Caco-2 (cell line): ENCODE measurements around the gene ZNF565. TPM values are rescaled to one million over a fixed set of nuclear protein-coding genes. Genes with fewer than 3 reads are reported as not detected.

Source experiments
- BruUV-seq: library from RNA; stranded (reverse); fragments of 400-500 nt; replicated peaks from 2 replicates; lab custom pipeline; 2021; lab: Mats Ljungman, UMichigan
- CTCF ChIA-PET: fragments of 300-600 bp; sonication (Branson Sonifier 250); formaldehyde crosslinking; loops from one replicate; lab custom pipeline; 2022; ENCODE audit warnings: antibody characterized with exemption; lab: Charles Lee
- POLR2A ChIA-PET: fragments of 300-600 bp; sonication (Branson Sonifier 250); formaldehyde crosslinking; loops from one replicate; lab custom pipeline; 2022; ENCODE audit warnings: antibody characterized with exemption; lab: Charles Lee
- DNase-seq, 2 experiments: peaks; one replicate each; pipeline versions ENCODE4 v3.0.0 to v3.0.0-alpha.2; 2020 to 2022
- H3K27me3 ChIP-seq: replicated peaks from 2 replicates; pipeline ENCODE4 v1.6.0; 2011; ENCODE audit warnings: low read length; ENCODE audit not compliant: control insufficient read depth, insufficient read depth
- H3K36me3 ChIP-seq: 2 replicates; pipeline ENCODE4 v1.5.1; 2011; ENCODE audit warnings: low read length; ENCODE audit not compliant: control insufficient read depth, insufficient read depth
- H3K4me1 ChIP-seq: fragments of 250-450 bp; sonication (Bioruptor Pico); 2 replicates; pipeline ENCODE4 v1.5.1; 2020; ENCODE audit warnings: mild to moderate bottlenecking
- H3K4me3 ChIP-seq: 2 replicates; pipeline ENCODE4 v1.5.1; 2011; ENCODE audit warnings: low read depth, mild to moderate bottlenecking, control low read depth, low read length
- H3K9me3 ChIP-seq: fragments of 250-450 bp; sonication (Bioruptor Pico); 2 replicates; pipeline ENCODE4 v1.5.1; 2020; ENCODE audit warnings: mild to moderate bottlenecking, moderate library complexity
- H3K27ac Mint-ChIP-seq: one replicate; pipeline ENCODE4 v1.8.0; 2022; ENCODE audit warnings: mixed read lengths; ENCODE audit not compliant: unreplicated experiment
- H3K27me3 Mint-ChIP-seq: one replicate; pipeline ENCODE4 v1.8.0; 2022; ENCODE audit warnings: mixed read lengths; ENCODE audit not compliant: insufficient read depth, unreplicated experiment
- H3K36me3 Mint-ChIP-seq: one replicate; pipeline ENCODE4 v1.8.0; 2022; ENCODE audit warnings: mild to moderate bottlenecking, mixed read lengths; ENCODE audit not compliant: insufficient read depth, unreplicated experiment
- H3K4me1 Mint-ChIP-seq: one replicate; pipeline ENCODE4 v1.8.0; 2022; ENCODE audit warnings: low read depth, mixed read lengths; ENCODE audit not compliant: unreplicated experiment
- H3K4me3 Mint-ChIP-seq: one replicate; pipeline ENCODE4 v1.8.0; 2022; ENCODE audit warnings: mild to moderate bottlenecking, moderate library complexity, mixed read lengths; ENCODE audit not compliant: unreplicated experiment
- H3K9me3 Mint-ChIP-seq: one replicate; pipeline ENCODE4 v1.8.0; 2022; ENCODE audit warnings: mixed read lengths; ENCODE audit not compliant: unreplicated experiment
- intact Hi-C: fragments of 100-400 bp; cut with micrococcal nuclease; formaldehyde crosslinking; loops from one replicate; pipeline ENCODE4 v1.10.0; 2022; ENCODE audit not compliant: unreplicated experiment
- total RNA-seq: library from RNA; stranded (reverse); gene quantifications from 2 replicates; pipeline ENCODE4 v1.2.3, GENCODE V29; 2022
- TF ChIP-seq, protein P1 (sequence below), 2 experiments: fragments of 200-600 bp in 1 of 2; IDR thresholded peaks; 1 replicate in 1 of 2; 2 replicates in 1 of 2; pipeline versions ENCODE4 v1.5.1 to v1.8.0; 2011 to 2022; ENCODE audit warnings: antibody characterized with exemption in 1 of 2, control low read depth in 1 of 2, inconsistent platforms in 1 of 2, low read depth in 1 of 2, low read length in 1 of 2, mild to moderate bottlenecking in 1 of 2, moderate library complexity in 1 of 2; ENCODE audit not compliant: insufficient read depth in 1 of 2, severe bottlenecking in 1 of 2, unreplicated experiment in 1 of 2

The ZNF565 gene
- total RNA-seq, 1 experiment from 2014 or later, result 3.8 TPM

DNA sequence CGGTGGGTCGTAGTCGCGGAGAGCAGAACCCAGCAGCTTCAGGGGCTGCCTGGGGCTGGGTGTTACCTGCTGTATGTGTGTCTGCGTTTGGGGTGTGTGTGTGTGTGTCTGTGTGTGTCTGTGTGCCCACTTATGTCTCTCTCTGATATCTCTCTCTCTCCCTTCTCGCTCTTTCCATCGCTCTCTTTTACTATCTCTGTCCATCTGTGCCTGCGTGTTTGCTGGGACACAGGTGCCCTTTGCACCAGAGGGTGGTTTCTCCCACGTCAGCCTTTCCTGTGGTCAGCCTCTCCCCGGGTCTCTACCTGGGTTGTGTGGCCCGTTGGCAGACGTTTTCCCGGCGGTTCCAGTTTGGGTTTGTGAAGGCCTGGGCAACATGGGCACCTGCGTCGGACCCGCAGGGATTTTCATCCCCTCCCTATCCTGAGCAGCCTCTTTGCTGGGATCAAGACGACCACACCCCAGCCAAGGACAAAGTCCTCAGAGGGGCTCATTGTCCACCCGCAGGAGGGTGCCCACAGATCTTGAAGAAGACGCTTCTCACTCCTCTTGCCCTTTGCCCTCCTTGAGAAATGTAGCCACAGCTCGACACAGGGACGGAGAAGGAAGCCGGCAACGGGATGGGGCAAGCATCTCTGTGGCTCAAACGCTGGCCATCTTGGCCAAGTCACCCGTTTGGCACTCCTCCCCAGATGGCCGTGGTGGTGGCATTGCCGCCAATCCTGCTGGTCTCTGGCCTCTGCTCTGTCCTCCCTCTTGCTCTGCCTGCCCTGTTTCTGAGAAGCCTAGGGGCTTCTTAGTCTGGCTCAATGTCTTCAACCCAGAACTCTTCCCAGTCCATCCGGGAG is 43.8 kb upstream of the ZNF565 start:
- Histone ChIP-seq H3K9me3 (no peaks in the 10 kb centered on the region), H3K4me3 (no peak overlapping the region), H3K36me3 (no peaks in the 10 kb centered on the region), H3K4me1 (no peaks in the 10 kb centered on the region), H3K27me3 (no peaks in the 10 kb centered on the region)
- H3K27ac Mint-ChIP-seq, result no peak overlapping the region
- intact Hi-C loops, result no loop called here
- DNase-seq, result no peak
- peaks cover 2% of the 10 kb centered on the region for H3K27me3 Mint-ChIP-seq
- no peaks in the 10 kb centered on the region for H3K4me1 Mint-ChIP-seq
- H3K36me3 Mint-ChIP-seq, result no peaks in the 10 kb centered on the region
- no peak overlapping the region for H3K4me3 Mint-ChIP-seq
- TF ChIP-seq, protein P1, sequence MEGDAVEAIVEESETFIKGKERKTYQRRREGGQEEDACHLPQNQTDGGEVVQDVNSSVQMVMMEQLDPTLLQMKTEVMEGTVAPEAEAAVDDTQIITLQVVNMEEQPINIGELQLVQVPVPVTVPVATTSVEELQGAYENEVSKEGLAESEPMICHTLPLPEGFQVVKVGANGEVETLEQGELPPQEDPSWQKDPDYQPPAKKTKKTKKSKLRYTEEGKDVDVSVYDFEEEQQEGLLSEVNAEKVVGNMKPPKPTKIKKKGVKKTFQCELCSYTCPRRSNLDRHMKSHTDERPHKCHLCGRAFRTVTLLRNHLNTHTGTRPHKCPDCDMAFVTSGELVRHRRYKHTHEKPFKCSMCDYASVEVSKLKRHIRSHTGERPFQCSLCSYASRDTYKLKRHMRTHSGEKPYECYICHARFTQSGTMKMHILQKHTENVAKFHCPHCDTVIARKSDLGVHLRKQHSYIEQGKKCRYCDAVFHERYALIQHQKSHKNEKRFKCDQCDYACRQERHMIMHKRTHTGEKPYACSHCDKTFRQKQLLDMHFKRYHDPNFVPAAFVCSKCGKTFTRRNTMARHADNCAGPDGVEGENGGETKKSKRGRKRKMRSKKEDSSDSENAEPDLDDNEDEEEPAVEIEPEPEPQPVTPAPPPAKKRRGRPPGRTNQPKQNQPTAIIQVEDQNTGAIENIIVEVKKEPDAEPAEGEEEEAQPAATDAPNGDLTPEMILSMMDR (IDR thresholded peaks at IDR 0.05; ENCODE audit: insufficient read depth in 1 of 2, low read depth in 1 of 2, low read length in 1 of 2, severe bottlenecking in 1 of 2, unreplicated experiment in 1 of 2), result no peak
- H3K9me3 Mint-ChIP-seq, result peaks cover 13% of the 10 kb centered on the region
- CTCF ChIA-PET, result no interaction called here
- no TSS peak for BruUV-seq
- POLR2A ChIA-PET, result no interaction called here

DNA sequence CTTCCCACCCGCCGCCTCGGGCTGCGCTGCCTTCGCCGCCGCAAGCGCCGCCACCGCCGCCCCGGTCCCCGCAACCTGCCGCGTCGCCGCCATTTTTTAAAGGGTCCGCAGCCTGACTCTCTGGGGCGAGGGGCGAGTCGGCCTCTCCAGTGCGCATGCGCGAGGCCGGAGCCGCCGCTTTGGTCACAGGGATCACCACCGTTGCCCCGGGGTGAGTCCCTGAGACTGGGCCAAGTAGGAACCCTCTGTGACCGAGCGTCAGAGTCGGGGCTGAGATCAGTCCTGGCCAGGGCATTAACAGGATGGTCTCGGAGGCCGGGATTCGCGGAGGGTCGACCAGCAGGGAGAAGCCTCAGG is 43.0 kb upstream of the ZNF565 start:
- H3K36me3 ChIP-seq, result no peaks in the 10 kb centered on the region
- DNase-seq, result no peak
- no peak overlapping the region for H3K4me3 Mint-ChIP-seq

DNA sequence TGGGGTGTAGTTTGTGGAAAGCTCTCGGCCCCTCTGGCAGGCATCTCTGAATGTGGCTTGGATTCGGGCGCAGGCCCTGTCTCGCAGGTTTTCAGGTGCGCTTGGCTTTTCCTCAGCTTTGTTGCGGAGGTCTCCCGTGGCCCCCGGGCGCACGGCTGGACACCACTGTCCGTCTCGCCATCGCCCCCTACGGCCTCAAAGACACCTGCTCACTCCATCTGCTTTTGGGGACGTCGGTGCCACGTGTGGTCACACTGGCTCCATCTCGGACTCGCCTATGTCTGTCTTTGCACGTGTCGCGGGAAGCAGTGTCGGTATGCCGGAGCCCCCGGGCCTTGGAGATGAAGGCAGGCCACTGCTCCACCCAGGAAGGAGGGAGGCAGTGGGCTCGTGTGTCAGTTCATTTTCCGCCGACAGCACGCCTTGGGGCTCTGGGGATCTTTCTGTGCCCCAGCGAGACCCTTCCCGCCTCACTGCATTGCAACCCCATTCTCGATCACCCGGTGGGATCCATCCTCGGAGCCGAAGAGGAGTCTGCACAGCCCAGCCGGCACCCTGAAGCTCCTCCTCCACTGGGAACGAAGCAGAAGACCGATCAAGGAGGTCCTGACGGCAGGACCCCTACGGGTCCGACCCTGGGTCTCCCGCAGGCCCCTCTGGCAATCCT is 42.5 kb upstream of the ZNF565 start:
- intact Hi-C loops, result no loop called here
- H3K4me3 Mint-ChIP-seq, result no peak overlapping the region
- H3K4me1 Mint-ChIP-seq, result no peaks in the 10 kb centered on the region
- ChIA-PET CTCF (no interaction called here), POLR2A (no interaction called here)
- H3K36me3 Mint-ChIP-seq, result no peaks in the 10 kb centered on the region
- no peak overlapping the region for H3K4me3 ChIP-seq
- TF ChIP-seq, protein P1 (IDR thresholded peaks at IDR 0.05; ENCODE audit: insufficient read depth in 1 of 2, low read depth in 1 of 2, low read length in 1 of 2, severe bottlenecking in 1 of 2, unreplicated experiment in 1 of 2), result no peak
- no peak overlapping the region for H3K27ac Mint-ChIP-seq
- no peaks in the 10 kb centered on the region for H3K27me3 ChIP-seq
- no peaks in the 10 kb centered on the region for H3K36me3 ChIP-seq
- H3K9me3 ChIP-seq, result no peaks in the 10 kb centered on the region
- H3K27me3 Mint-ChIP-seq, result no peaks in the 10 kb centered on the region
- no peak for DNase-seq
- peaks cover 8% of the 10 kb centered on the region for H3K9me3 Mint-ChIP-seq
- H3K4me1 ChIP-seq, result no peaks in the 10 kb centered on the region
- BruUV-seq, result no TSS peak

More for the DNA sequence above, 43.0 kb upstream of the ZNF565 start:
- H3K27me3 ChIP-seq, result no peaks in the 10 kb centered on the region
- CTCF ChIA-PET, result no interaction called here
- H3K9me3 ChIP-seq, result no peaks in the 10 kb centered on the region
- H3K4me3 ChIP-seq, result no peak overlapping the region
- H3K4me1 ChIP-seq, result no peaks in the 10 kb centered on the region
- TF ChIP-seq, protein P1 (IDR thresholded peaks at IDR 0.05; ENCODE audit: insufficient read depth in 1 of 2, low read depth in 1 of 2, low read length in 1 of 2, severe bottlenecking in 1 of 2, unreplicated experiment in 1 of 2), result no peak
- POLR2A ChIA-PET, result no interaction called here
- BruUV-seq, result no TSS peak
- intact Hi-C loops, result no loop called here
- Mint-ChIP-seq H3K36me3 (no peaks in the 10 kb centered on the region), H3K9me3 (peaks cover 8% of the 10 kb centered on the region), H3K27me3 (no peaks in the 10 kb centered on the region), H3K27ac (no peak overlapping the region), H3K4me1 (no peaks in the 10 kb centered on the region)
